GM19455 (cell line): ENCODE data around the gene MRPL39.
A peak's percentile ranks its signal among the peaks of the same experiment; 100 is the strongest.
"Not testable (repeated sequence)": the region's sequence is repeated elsewhere in the genome, so short reads cannot be mapped to it uniquely, and the experiment has no call there.

Experiments used
- ATAC-seq: cut with Tn5 transposase; IDR thresholded peaks from one replicate; pipeline ENCODE4 v1.9.1; 2021; ENCODE audit not compliant: unreplicated experiment

MRPL39 gene

DNA sequence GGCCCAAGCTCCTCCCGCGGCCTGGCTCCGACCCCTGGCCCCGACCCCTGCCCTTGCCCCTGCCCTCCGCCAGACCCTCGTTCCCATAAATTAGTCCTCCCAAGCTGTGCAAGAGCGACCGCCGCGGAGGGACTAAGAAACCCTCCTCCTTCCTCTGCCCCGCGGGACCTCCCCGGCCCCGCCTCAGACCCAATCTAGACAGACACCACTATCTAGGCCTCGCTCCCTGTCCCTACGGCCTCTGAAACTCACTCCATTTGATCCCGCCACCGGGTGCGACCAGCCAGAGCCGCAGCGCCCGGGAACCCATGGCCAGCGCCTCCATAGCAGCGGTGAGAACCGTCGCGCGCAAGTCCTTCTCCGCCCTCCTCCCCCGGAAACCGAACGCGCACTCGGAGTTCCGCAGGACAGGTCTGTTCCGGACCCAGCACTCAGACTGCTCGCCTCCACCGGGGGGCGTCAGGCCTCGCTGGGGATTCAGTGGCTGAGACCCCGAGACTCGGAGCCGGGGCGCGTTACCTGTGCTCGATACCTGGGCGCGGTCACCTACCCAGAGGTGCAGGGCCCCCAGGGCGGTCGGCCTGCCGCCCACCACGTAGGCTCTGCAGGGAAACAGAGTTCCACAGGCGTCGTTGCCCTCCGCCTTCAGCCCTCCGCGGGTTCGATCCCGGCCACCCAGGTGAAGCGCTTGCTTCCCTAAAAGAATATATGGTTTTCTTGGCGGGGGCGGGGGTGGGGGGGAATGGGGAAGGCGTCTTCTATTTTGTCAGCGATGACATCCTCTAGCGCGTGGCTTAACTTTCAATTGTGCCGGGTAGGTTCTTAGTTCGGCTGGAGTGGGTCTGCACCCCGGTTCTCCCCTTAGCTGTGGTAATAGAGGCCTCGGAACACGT is at the start of gene MRPL39:
Gene MRPL39 (minus strand): TSS at position 331 of the 893 bp plus-strand sequence. CDS start 6 bp downstream, at position 325.
- ATAC-seq = peak; percentile 89

DNA sequence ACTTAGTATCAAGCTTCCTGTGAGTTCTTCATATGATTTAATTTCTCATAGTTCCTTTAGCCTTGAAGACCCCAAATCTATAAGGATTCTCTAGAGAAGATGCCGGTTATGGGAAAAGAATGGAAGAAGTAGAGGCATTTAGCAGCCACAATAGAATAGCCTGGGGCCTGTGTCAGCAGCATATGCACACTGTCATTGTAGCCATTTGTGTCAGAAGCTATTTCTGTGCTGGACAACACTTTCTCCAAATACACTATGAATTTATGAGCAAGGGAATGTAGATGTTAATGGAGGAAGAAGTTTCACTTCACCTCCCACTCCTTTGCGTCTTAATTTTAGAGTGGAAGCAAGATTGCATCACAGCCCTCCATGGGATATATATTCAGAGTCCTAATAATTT is 49.1 kb upstream of the MRPL39 start:
- ATAC-seq = no peak

- ATAC-seq = no peak
These were observed 41.9 kb upstream of the MRPL39 start for GRCh38 chr21:25649146-25649545.

DNA sequence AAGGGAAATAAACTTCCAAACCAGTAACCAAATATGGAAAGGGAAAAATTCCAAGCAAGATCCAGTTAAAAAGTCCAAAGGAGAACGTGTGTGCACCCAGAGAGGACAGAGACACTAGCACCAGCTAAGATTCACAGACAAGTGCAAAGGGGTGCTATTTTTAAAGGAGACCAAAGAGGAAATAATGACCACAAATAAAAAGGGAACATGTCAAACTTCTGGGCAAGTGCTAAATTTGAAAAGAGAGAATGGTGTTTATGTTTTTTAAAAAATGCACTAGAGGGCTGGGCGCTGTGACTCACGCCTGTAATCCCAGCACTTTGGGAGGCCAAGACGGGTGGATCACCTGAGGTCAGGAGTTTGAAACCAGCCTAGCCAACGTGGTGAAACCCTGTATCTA is 40.4 kb upstream of the MRPL39 start:
- no peak for ATAC-seq

- no peak for ATAC-seq
These were observed 39.2 kb upstream of the MRPL39 start for GRCh38 chr21:25646474-25646873.

DNA sequence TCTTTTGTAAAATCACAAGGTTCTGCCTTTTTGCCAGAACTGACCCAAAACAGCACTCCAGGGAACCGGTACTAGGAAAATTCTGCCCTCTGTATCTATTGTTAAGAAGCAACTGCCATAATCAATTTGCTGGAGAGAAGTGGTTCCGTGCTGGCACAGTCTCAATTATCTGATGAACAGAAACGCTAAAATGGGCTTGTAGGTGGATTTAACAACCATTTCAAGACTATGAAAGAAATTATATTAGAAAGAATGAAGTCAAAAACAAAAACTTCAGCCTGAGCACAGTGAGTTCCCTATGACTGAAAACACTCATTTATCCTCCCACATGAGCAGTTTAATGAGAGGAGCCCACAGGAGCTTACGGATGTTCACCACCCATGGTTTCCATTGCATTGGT is 36.2 kb upstream of the MRPL39 start:
- no peak for ATAC-seq

DNA sequence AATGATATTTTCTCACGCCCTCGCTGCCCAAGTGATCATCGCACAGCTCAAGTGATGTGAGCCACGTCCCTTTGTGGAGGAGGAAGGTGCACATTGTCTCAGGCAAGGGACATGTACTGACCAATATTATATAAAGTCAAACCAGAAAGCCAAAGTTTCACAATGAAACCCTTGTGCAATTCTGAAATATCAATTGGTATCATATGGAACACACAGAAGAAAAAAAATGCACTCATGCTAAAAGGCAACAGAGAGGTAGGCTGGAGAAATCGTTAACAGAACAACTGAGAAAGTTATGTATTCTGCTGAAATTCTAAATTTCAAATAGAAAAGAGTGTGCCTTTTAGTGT is 33.6 kb upstream of the MRPL39 start:
- ATAC-seq = no peak

- ATAC-seq = peak; percentile 18
These were observed 33.1 kb upstream of the MRPL39 start for GRCh38 chr21:25640202-25640942.

DNA sequence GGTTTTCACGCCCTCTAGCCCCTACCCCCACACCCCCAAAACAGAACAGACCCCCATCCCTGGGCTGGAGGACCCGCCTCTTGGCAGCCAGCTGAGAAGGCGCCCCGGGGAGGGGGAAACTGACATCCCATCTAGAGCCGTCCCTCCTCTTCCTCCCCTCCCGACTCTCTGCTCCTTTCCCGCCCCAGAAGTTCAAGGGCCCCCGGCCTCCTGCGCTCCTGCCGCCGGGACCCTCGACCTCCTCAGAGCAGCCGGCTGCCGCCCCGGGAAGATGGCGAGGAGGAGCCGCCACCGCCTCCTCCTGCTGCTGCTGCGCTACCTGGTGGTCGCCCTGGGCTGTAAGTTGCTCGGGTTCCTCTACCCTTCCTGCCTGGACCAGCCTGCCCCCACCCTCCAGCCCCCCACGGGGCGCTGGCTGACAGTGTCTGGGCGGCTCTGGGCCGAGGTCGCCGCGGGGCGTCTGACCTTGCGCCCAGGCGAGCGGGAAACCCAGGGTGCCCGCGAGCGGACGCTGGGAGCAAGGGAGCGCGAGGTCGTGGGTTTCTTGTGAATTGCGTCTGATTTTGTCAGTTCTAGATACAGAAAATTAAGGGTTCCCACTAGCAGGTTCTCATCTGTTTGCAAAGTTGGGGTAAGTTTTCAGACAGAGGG is 32.4 kb upstream of the MRPL39 start:
- ATAC-seq = peak; percentile 74

- ATAC-seq = peak; percentile 60
These were observed 31.6 kb upstream of the MRPL39 start, which contains the start of gene JAM2 for GRCh38 chr21:25638660-25639550. TSS of gene JAM2 (plus strand) at chr21:25639258. CDS start at chr21:25639822, 564 bp downstream.

- ATAC-seq = no peak
These were observed 30.8 kb upstream of the MRPL39 start for GRCh38 chr21:25637851-25638659.

DNA sequence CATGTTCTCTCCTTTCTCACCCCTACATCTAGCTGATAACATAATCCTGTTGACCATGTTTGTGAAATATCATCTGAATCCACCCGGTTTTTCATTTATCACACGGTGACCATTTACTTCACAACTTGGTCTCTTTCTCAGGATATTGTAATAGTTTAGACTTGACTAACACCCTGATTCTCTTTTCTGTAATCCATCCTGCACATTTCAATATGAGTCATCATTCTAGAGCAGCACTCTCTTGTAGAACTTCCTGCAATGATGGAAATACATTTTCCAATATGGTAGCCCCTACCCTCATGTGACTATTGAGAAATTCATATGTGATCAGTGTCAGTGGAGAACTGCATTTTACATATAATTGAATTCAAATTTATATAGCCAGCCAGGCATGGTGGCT is 29.4 kb upstream of the MRPL39 start:
- ATAC-seq = no peak

- ATAC-seq = no peak
These were observed 28.0 kb upstream of the MRPL39 start for GRCh38 chr21:25635310-25635709.

DNA sequence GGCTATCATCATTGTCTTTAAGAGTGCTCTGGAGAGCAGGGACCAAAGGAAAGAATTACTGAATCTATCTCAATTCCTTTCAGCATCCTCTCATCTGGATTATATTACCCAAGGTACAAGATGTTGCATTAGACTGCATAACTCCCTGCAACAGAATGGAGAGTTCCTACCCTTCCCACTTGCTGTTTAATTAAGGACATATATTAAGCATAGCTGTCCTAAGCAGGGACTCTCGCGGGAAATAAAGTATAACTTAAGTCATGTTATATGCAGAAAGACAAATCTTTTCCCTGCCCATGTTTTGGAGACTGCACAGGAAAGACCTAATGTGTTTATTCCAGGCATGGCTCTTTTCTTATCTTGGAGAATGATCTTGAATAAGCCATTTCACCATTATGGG is 25.0 kb upstream of the MRPL39 start:
- ATAC-seq = no peak

DNA sequence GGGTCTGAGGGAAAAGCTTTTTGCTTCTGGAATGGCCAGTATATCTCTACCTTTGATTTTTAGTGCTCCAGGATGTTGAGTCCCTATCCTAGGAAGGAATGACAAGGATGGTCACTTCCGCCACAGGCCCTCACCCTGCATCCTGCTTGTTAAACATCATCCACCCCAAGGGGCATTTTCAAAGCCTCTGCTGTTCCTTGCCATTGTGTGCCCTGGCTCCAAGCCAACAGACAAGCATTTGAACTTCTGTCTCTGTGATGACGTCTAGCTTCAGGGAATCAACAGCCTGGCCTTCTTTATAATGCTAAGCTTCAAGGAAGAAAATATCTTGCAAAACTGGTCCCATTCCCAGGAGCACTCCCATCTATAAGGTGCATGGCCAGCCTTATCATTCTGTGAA is 19.5 kb upstream of the MRPL39 start:
- no peak for ATAC-seq

- ATAC-seq = not testable (repeated sequence)
These were observed 18.7 kb upstream of the MRPL39 start for GRCh38 chr21:25625776-25626555.

- ATAC-seq = no peak
These were observed 17.8 kb upstream of the MRPL39 start for GRCh38 chr21:25625036-25625435.

DNA sequence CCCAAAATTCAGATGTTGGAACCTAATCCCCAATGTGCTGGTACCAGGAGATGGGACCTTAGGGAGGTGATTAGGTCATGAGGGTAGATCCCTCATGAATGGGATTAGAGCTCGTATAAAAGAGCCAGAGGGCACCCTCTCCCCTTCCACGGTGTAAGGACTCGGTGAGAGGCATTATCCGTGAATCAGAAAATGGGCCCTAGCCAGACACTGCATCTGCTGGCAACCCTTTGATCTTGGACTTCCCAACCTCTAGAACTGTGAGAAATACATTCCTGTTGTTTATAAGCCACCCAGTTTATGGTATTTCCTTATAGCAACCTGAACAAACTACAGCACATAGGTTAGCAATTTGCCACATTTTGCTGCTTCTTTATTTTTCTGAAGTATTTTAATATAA is 17.2 kb upstream of the MRPL39 start:
- ATAC-seq = no peak

DNA sequence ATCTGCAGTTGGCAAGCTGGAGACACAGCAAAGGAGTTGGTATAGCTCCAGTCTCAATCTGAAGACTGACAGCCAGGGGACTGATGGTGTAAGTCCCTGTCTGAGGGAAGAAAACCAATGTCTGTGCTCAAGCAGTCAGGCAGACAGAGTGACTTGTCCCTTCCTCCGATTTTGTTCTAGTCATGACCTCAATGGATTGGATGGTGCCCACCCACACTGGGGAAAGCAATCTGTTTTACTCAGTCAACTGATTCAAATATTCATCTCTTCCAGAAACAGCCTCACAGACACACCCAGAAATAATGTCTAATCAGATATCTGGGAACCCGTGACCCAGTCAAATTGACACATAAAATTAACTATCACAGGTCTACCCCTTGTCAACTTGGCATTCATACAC is 11.9 kb upstream of the MRPL39 start:
- no peak for ATAC-seq
